SK-N-MC (cell line): ENCODE data around the gene ACOT4.
"Not testable (repeated sequence)": the region's sequence is repeated elsewhere in the genome, so short reads cannot be mapped to it uniquely, and the experiment has no call there.

Source experiments
- EZH2 ChIP-seq: fragments of 200-600 bp; sonication (generic); IDR thresholded peaks from one replicate; pipeline ENCODE4 v1.6.1; 2017; ENCODE audit warnings: antibody characterized with exemption
- POLR2AphosphoS5 ChIP-seq: IDR thresholded peaks from 2 replicates; pipeline ENCODE4 v1.6.1; 2012; ENCODE audit warnings: mild to moderate bottlenecking, low read depth, low read length, borderline replicate concordance

DNA sequence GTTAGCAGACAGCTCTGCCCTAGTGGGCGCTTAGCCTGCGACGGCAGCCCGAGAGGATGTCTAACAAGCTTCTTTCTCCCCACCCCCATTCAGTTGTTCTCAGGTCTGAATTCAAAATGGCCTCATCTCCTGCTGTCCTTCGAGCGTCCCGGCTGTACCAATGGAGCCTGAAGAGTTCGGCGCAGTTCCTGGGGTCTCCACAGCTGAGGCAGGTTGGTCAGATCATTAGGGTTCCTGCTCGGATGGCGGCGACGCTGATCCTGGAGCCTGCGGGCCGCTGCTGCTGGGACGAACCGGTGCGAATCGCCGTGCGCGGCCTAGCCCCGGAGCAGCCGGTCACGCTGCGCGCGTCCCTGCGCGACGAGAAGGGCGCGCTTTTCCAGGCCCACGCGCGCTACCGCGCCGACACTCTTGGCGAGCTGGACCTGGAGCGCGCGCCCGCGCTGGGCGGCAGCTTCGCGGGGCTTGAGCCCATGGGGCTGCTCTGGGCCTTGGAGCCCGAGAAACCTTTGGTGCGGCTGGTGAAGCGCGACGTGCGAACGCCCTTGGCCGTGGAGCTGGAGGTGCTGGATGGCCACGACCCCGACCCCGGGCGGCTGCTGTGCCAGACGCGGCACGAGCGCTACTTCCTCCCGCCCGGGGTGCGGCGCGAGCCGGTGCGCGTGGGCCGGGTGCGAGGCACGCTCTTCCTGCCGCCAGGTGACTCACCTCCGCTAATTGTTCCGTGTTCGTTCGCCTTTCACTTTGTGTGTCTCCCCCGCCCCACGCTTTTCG is 22.3 kb upstream of the ACOT4 start, which contains the start of gene ACOT2:
- not testable (repeated sequence) for TF ChIP-seq POLR2AphosphoS5, EZH2
